ENCODE measurements around the gene CHST11.

CHST11 gene

GRCh38 chr12:104456417-104456949 lies at the start of gene CHST11:
CHST11 (plus strand) TSS chr12:104456948.
- DNase-seq, result peak; percentile 79

GRCh38 chr12:104407438-104407837 lies 49.3 kb upstream of the CHST11 start:
- no peak for DNase-seq

DNA sequence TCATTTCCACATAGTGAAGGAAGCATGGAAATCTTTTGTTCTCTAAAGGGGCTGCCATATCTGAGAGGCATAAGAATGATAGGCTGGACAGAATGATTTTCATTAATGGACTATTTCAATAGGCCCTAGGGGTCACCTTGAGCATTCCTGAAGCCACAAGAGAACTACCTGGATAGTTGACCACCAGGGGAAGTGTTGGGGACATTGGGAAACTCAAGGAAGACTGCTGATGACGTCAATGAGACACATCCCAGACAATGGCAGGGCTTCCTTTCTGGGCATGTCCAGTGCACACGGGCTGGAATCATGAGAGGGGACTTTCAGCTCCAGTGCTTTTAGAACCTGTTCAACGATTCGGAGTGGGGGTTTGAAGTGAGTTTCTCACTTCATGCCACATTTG lies 48.8 kb upstream of the CHST11 start:
- DNase-seq, result no peak

DNA sequence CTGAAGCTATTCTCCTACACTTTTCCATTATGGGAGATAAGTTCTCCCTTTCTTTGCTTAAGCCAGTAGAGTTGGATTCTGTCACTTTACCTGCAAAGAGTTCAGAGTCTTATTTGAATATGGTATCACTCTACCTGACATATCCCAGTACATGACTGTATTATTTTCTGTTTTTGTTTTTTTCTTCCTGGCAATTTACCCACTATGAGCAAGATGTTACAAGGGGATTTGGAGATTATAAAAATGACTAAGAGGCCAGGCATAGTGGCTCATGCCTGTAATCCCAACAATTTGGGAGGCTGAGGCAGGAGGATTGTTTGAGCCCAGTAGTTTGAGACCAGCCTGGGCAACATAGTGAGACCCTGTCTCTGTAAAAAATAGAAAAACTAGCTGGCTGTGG lies 46.4 kb upstream of the CHST11 start:
- no peak for DNase-seq

DNA sequence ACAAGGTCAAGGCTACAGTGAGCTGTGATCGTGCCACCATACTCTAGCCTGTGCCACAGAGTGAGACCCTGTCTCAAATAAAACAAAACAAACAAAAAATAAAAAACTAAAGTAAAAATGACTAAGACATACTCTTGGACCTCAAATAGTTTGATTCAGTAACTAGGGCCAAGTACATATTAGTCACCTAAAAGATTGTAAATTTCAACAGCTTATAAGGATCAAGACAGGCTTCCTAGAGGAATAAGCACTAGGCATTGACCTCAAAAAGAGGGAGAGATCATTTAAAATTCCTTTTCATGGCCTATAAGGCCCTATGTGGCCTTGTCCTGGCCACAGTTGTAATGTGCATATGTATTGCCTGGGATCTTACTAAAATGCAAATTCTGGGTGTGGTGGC lies 46.0 kb upstream of the CHST11 start:
- DNase-seq, result no peak

- DNase-seq, result no peak
Measured at GRCh38 chr12:104411826-104412641, 44.7 kb upstream of the CHST11 start.

DNA sequence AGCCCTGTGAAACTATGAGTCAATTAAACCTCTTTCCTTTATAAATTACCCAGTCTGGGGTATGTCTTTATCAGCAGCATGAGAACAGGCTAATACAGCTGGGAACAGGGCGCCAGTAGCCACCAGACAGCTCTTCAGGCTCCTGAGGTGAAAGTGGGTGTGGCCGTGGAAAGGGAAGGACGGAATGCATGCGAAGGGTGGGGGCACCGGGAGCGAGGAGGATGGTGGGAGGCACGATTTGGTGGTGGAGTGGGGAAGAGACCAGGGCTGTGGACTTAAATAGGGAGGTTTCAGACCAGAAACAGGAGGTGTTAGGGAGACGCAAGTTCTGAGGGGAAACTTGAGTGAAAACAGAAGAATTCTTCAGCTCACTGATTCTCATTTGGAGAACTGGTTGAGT lies 44.1 kb upstream of the CHST11 start:
- no peak for DNase-seq

DNA sequence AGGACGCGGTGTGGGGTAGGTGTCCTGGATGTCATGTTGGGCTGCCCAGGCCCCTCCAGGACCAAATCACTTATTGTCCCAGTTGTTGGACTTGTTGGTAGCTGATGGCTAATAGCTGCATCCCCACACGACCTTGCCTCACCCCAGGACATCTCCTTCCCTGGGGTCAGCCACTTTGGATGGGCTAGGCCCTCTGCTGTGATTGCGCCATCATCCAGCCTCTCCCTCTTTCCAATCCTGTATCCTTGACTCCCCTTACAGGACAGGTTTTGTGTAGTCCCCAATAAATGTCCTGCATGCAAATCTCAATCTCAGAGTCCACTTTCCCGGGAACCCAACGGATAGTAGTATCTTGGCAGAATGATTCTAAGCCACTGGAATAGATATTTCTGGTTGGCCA lies 43.4 kb upstream of the CHST11 start:
- DNase-seq, result no peak

- DNase-seq, result no peak
Measured at GRCh38 chr12:104414581-104415341, 42.0 kb upstream of the CHST11 start.

- DNase-seq, result no peak
Measured at GRCh38 chr12:104415342-104415980, 41.3 kb upstream of the CHST11 start.

DNA sequence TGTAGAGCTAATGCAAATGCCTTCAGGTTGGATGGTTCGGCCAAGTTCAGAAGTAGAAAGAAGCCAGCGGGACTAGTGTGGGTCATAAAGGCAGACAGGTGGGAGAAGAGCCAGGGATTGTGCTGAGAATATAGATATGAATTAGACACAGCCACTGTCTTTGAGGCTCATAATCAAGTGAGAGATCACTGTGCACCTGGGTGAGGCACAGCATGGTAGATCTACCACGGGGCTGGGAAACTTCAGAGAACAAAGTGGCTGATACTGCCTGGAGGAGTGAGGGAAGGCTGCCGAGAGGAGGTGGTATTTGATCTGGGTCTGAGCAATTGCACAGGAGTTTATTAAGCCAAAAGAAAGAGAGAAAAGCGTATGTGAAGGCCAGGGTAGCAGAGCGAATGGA lies 40.6 kb upstream of the CHST11 start:
- DNase-seq, result no peak

DNA sequence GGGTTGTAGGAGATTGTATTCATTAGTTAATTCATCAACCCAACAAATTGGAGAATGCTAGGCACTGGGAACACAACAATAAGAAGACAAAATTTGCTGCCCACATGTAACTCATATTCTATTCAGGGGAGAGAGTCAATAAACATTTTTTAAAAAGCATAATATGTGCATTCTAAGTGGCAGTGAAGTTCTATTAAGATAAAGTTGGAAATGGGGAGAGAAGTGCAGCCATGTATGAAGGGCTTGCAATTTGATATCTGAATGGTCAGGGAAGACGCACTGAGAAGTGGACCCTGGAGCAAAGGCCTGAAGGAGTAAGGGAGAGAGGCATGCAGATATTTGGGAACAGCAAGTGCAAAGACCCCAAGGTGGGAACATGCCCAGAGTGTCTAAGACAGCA lies 40.2 kb upstream of the CHST11 start:
- DNase-seq, result no peak

DNA sequence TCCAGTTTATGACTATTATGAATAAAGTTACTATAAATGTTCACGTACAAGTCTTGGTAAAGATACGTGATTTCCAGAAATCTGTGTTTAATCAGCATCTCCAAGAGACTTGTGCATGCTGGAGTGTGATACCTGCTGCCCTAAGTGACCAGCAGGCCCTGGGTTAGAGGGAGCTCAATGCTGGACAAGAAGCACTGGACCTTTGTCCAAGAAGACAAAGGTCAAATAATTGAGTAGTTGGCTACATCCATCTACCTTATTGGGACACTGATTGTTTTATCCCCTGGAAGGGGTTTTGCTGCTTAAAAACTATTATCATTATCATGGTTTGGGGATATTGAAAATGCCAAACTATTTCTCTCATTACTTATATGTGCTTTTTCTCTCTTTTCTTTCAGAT lies 37.0 kb upstream of the CHST11 start:
- no peak for DNase-seq

DNA sequence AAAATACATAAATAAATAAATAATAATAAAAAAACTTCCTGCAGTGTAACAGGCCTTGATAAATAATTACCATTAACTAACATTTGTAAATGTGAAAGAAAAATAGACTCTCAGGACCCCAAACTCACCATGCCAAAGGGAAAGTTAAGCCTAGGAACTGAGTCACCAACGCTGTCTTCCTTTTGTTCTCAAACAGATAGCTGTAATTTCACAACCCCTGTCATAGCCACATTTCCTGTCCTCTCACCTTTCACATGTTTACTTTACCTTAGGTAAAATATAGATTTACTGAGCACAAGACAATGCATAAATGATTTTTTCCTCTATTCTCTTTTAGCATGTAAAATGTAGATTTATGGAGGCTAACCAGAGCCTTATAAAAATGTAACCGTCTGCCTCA lies 35.9 kb upstream of the CHST11 start:
- DNase-seq, result no peak

- no peak for DNase-seq
Measured at GRCh38 chr12:104421343-104421742, 35.4 kb upstream of the CHST11 start.

DNA sequence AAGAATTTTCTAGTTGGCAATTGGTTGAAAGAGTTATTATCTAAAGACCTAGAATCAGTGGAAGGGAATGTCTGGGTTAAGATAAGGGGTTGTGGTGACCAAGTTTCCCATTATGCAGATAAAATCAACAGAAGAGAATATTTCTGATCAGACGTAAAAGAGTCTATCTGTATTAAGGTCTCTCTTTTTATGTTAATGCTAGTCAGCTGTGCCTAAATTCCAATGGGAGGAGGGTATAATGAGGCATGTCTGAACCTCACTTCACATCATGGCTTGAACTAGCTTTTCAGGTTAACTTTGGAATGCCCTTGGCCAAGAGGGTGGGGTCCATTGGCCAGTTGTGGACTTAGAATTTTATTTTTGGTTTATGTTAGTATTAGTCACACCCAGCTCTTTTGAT lies 34.3 kb upstream of the CHST11 start:
- DNase-seq, result no peak

- DNase-seq, result no peak
Measured at GRCh38 chr12:104423273-104423672, 33.5 kb upstream of the CHST11 start.

GRCh38 chr12:104423809-104424208 lies 32.9 kb upstream of the CHST11 start:
- DNase-seq, result no peak

GRCh38 chr12:104424955-104425354 lies 31.8 kb upstream of the CHST11 start:
- no peak for DNase-seq

DNA sequence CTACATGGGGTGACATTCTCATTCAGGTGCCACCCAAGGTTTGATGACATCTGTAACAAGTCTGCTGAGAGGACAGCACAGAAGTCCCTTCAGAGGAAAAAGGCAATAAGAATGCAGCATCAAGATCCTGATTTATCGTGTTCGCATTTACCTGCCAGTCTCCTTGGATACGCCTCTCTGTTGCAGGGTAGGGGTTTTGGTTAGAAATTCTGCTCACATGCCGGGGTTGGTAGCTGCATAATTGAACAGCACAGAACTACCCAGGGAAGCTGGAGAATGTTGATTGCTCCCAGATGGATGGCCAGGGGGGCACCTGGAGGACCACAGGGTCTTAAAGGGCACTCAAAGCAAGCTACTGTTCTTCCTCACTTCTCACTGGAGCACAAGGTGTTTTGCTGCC lies 31.1 kb upstream of the CHST11 start:
- no peak for DNase-seq

GRCh38 chr12:104426926-104427546 lies 29.7 kb upstream of the CHST11 start:
- DNase-seq, result no peak

- DNase-seq, result no peak
Measured at GRCh38 chr12:104427547-104427938, 29.2 kb upstream of the CHST11 start.

GRCh38 chr12:104433061-104433460 lies 23.7 kb upstream of the CHST11 start:
- DNase-seq, result no peak

All from activated CD4-positive, CD25-positive, alpha-beta regulatory T cell treated with anti-CD3 and anti-CD28 coated beads, Interleukin-2, amount 50 U/mL, for 72 hours (primary cell).